Erythroblast (primary cell): ENCODE results near the gene BDKRB1.

ENCODE experiments used
- DNase-seq, 2 experiments: peaks; one replicate each; lab custom pipeline; 2025; lab: John Stamatoyannopoulos, UW
- GATA1 ChIP-seq: IDR thresholded peaks from 2 replicates; pipeline ENCODE4 v1.6.1; 2011; ENCODE audit warnings: low read depth, mild to moderate bottlenecking, control low read depth, low read length, moderate library complexity
- POLR2A ChIP-seq: IDR thresholded peaks from 2 replicates; pipeline ENCODE4 v1.6.1; 2011; ENCODE audit warnings: mild to moderate bottlenecking, low read length

BDKRB1 gene

GRCh38 chr14:96287856-96288255, 31.8 kb downstream of the BDKRB1 start:
- no peak for DNase-seq
- TF ChIP-seq POLR2A = no peak
- TF ChIP-seq GATA1 = no peak

GRCh38 chr14:96294246-96294645, 38.2 kb downstream of the BDKRB1 start:
- TF ChIP-seq GATA1 (no peak), POLR2A (no peak)
- DNase-seq = no peak

GRCh38 chr14:96297000-96297399, 41.0 kb downstream of the BDKRB1 start:
- peak; percentile 31 to 52 for DNase-seq
- TF ChIP-seq GATA1 = no peak
- no peak for TF ChIP-seq POLR2A

- TF ChIP-seq POLR2A (no peak), GATA1 (no peak)
- no peak for DNase-seq
Observed at GRCh38 chr14:96297997-96298515, 42.0 kb downstream of the BDKRB1 start.

GRCh38 chr14:96299441-96299840, 43.4 kb downstream of the BDKRB1 start:
- TF ChIP-seq GATA1 = no peak
- no peak for TF ChIP-seq POLR2A
- no peak for DNase-seq

GRCh38 chr14:96303981-96304380, 48.0 kb downstream of the BDKRB1 start:
- TF ChIP-seq POLR2A (no peak), GATA1 (no peak)
- no peak for DNase-seq

GRCh38 chr14:96304956-96305355, 48.9 kb downstream of the BDKRB1 start:
- peak; percentile 7 to 16 for DNase-seq
- TF ChIP-seq GATA1 (no peak), POLR2A (no peak)

GRCh38 chr14:96307434-96307833, 51.4 kb downstream of the BDKRB1 start:
- TF ChIP-seq POLR2A (no peak), GATA1 (no peak)
- no peak for DNase-seq

GRCh38 chr14:96309133-96309895, 53.3 kb downstream of the BDKRB1 start:
- no peak for DNase-seq
- TF ChIP-seq POLR2A (no peak), GATA1 (no peak)

GRCh38 chr14:96309896-96310330, 53.9 kb downstream of the BDKRB1 start:
- TF ChIP-seq GATA1 = no peak
- TF ChIP-seq POLR2A = no peak
- peak; percentile 15 to 29 for DNase-seq

GRCh38 chr14:96310906-96311305, 54.9 kb downstream of the BDKRB1 start:
- TF ChIP-seq POLR2A = no peak
- no peak for TF ChIP-seq GATA1
- DNase-seq = no peak
